ENCODE measurements around the gene SIGLEC8. TPM values are rescaled to one million over a fixed set of nuclear protein-coding genes. Genes with fewer than 3 reads are reported as not detected.
"Not testable (repeated sequence)": the region's sequence is repeated elsewhere in the genome, so short reads cannot be mapped to it uniquely, and the experiment has no call there.

The SIGLEC8 gene
- total RNA-seq, 1 donor from 2014 or later = not detected

DNA sequence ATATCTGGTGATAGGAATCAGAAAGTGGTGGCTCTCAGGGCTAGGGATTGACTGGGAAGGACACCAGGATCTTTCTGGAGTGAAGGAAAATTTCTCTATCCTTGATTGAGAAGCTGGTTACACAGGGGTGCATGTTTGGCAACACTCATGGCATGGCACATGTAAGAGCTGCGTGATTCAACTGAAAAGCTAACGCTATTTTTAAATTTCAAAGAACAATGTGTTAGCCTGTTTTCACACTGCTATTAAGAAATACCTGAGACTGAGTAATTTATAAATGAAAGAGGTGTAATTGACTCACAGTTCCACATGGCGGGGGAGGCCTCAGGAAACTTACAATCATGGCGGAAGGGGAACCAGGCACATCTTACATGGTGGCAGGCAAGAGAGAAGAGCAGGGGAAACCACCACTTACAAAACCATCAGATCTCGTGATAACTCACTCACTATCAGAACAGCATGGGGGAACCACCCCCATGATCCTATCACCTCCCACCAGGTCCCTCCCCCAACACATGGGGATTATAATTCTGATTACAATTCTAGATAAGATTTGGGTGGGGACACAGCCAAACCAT lies 7.4 kb downstream of the SIGLEC8 start:
- Mint-ChIP-seq H3K27me3 (ENCODE audit: low read depth) (no peaks in the 10 kb centered on the region), H3K27ac (ENCODE audit: unreplicated experiment) (no peak overlapping the region), H3K9me3 (ENCODE audit: low read depth) (peaks cover 15% of the 10 kb centered on the region), H3K4me1 (ENCODE audit: low read depth) (no peaks in the 10 kb centered on the region), H3K36me3 (ENCODE audit: low read depth) (no peaks in the 10 kb centered on the region), H3K4me3 (ENCODE audit: unreplicated experiment) (no peak overlapping the region)
- DNase-seq (ENCODE audit: low spot score) = no peak
- TF ChIP-seq, protein P1, sequence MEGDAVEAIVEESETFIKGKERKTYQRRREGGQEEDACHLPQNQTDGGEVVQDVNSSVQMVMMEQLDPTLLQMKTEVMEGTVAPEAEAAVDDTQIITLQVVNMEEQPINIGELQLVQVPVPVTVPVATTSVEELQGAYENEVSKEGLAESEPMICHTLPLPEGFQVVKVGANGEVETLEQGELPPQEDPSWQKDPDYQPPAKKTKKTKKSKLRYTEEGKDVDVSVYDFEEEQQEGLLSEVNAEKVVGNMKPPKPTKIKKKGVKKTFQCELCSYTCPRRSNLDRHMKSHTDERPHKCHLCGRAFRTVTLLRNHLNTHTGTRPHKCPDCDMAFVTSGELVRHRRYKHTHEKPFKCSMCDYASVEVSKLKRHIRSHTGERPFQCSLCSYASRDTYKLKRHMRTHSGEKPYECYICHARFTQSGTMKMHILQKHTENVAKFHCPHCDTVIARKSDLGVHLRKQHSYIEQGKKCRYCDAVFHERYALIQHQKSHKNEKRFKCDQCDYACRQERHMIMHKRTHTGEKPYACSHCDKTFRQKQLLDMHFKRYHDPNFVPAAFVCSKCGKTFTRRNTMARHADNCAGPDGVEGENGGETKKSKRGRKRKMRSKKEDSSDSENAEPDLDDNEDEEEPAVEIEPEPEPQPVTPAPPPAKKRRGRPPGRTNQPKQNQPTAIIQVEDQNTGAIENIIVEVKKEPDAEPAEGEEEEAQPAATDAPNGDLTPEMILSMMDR (IDR thresholded peaks at IDR 0.05) = no peak

DNA sequence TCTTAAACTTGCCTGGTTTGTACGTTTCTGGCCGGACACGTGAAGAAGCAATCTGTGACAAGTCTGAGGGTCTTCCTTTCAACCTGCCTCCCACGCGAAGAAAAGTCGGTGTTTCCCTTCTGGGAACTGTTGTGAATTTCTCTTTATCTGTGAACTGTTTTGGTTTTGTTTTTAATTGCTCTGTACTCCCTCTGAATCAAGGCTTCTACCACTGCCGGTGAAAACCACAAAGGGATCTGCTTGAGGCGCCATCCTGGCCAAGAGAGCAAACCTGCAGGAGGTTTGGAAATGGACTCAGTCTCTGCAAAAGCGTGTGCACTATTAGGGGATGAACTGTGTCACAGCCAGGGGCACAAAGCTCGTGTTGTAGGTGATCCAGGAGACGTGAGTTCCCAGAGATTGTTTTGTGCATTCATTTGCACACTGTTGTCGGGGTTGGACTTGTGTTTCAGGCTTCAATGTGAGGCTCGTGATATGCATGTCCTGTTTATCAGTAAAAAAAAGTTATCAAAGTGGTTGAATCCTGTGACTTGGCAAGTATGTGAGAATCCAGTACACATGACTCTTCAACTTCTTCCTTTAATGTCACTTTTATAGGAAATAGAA lies 9.7 kb downstream of the SIGLEC8 start:
- Mint-ChIP-seq H3K36me3 (ENCODE audit: low read depth) (no peaks in the 10 kb centered on the region), H3K27me3 (ENCODE audit: low read depth) (no peaks in the 10 kb centered on the region), H3K4me1 (ENCODE audit: low read depth) (no peaks in the 10 kb centered on the region), H3K4me3 (ENCODE audit: unreplicated experiment) (no peak overlapping the region), H3K27ac (ENCODE audit: unreplicated experiment) (no peak overlapping the region), H3K9me3 (ENCODE audit: low read depth) (peaks cover 13% of the 10 kb centered on the region)
- DNase-seq (ENCODE audit: low spot score) = no peak
- TF ChIP-seq, protein P1 (IDR thresholded peaks at IDR 0.05) = no peak

DNA sequence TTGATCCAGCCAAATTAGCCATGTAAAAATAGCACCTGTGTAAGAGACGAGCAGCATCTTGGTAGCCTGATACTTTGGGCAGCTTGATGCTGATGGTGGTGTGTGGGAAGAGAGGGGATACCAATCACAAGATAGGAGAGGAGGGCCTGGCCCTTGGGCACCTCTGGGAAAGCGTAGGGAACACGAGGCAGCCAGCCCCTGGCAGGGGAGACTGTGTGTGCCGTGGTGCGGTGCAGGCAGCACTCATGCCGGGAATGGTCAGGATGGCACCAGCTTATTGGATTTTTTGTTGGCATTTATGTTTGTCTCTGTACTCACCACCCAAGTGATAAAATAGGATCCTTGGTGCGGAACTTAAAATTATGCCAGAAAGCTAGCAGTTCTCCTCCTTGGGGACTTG lies 10.2 kb downstream of the SIGLEC8 start:
- Mint-ChIP-seq H3K27me3 (ENCODE audit: low read depth) (no peaks in the 10 kb centered on the region), H3K4me3 (ENCODE audit: unreplicated experiment) (no peak overlapping the region), H3K27ac (ENCODE audit: unreplicated experiment) (no peak overlapping the region), H3K4me1 (ENCODE audit: low read depth) (no peaks in the 10 kb centered on the region), H3K36me3 (ENCODE audit: low read depth) (no peaks in the 10 kb centered on the region), H3K9me3 (ENCODE audit: low read depth) (peaks cover 13% of the 10 kb centered on the region)
- DNase-seq (ENCODE audit: low spot score) = no peak
- TF ChIP-seq, protein P1 (IDR thresholded peaks at IDR 0.05) = no peak

DNA sequence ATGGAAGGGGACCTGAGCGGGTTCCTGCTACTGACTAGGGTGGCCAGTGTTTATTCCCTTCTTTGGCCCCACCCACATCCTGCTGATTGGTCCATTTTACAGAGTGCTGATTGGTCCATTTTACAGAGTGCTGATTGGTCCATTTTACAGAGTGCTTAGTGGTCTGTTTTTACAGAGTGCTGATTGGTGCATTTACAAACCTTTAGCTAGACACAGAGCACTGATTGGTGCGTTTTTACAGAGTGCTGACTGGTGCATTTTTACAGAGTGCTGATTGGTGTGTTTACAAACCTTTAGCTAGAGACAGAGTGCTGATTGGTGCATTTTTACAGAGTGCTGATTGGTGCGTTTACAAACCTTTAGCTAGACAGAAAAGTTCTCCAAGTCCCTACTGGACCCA lies 10.7 kb downstream of the SIGLEC8 start:
- H3K36me3 Mint-ChIP-seq (ENCODE audit: low read depth); H3K27ac Mint-ChIP-seq (ENCODE audit: unreplicated experiment): not testable (repeated sequence)

DNA sequence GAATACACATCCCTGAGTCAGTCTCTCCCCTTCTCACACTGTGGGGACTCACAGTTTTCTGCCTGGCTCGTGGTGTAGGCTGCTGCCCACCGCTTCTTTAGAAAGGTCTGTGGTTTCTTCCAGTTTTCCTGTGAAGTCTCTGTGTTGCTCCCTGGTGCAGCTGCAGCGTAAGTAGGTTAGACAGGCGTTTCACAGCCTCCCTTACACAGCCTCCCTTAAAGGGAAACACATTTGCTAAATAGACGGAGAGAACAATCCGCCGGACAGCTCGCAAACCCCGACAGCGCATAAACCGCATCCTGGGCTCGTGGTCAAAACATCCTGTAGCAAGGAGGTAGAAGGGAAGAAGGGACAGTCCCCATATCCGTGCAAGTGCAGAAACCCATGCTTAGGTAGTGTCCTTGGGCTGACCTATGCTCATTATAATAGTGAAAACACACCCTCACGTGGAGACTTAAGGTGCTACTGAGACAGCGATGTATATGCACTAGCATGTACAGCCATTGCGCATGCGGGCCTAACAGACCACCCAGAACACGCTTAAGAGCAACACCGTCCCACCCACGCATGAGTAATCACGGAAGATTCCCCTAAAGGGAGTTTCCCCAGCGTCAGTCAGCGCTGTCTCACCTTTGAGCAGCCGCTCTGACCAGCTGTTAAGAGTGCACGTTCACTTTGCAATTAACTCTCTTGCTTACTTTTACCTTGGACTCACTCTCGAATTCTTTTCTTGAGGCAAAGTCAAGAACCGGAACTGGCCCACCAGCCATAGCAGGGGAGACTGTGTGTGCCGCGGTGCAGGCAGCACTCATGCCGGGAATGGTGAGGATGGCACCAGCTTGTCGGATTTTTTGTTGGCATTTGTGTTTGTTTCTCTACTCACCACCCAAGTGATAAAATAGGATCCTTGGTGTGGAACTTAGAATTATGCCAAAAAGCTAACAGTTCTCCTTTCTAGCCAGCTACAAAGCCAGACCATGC lies 16.6 kb downstream of the SIGLEC8 start:
- Mint-ChIP-seq H3K9me3 (ENCODE audit: low read depth) (peaks cover under 1% of the 10 kb centered on the region), H3K4me1 (ENCODE audit: low read depth) (no peaks in the 10 kb centered on the region), H3K4me3 (ENCODE audit: unreplicated experiment) (no peak overlapping the region), H3K27me3 (ENCODE audit: low read depth) (no peaks in the 10 kb centered on the region), H3K36me3 (ENCODE audit: low read depth) (no peaks in the 10 kb centered on the region), H3K27ac (ENCODE audit: unreplicated experiment) (no peak overlapping the region)
- TF ChIP-seq, protein P1 (IDR thresholded peaks at IDR 0.05) = no peak
- no peak for DNase-seq (ENCODE audit: low spot score)

More for the DNA sequence above, 10.7 kb downstream of the SIGLEC8 start:
- not testable (repeated sequence) for H3K27me3 Mint-ChIP-seq (ENCODE audit: low read depth); H3K4me1 Mint-ChIP-seq (ENCODE audit: low read depth); H3K4me3 Mint-ChIP-seq (ENCODE audit: unreplicated experiment); DNase-seq (ENCODE audit: low spot score)
- H3K9me3 Mint-ChIP-seq (ENCODE audit: low read depth) = peaks cover 13% of the 10 kb centered on the region
